GM21447 (cell line): ENCODE measurements around the gene DYNC1H1.

ENCODE experiments used
- ATAC-seq: cut with Tn5 transposase; IDR thresholded peaks from one replicate; pipeline ENCODE4 v1.9.1; 2021; ENCODE audit not compliant: unreplicated experiment

DYNC1H1 gene

GRCh38 chr14:101964297-101965180, at the start of gene DYNC1H1:
TSS of gene DYNC1H1 (plus strand) at chr14:101964573. CDS start at chr14:101964692, 119 bp downstream.
- ATAC-seq = peak; percentile 65

GRCh38 chr14:101915871-101916815, 48.2 kb upstream of the DYNC1H1 start:
- ATAC-seq = no peak

DNA sequence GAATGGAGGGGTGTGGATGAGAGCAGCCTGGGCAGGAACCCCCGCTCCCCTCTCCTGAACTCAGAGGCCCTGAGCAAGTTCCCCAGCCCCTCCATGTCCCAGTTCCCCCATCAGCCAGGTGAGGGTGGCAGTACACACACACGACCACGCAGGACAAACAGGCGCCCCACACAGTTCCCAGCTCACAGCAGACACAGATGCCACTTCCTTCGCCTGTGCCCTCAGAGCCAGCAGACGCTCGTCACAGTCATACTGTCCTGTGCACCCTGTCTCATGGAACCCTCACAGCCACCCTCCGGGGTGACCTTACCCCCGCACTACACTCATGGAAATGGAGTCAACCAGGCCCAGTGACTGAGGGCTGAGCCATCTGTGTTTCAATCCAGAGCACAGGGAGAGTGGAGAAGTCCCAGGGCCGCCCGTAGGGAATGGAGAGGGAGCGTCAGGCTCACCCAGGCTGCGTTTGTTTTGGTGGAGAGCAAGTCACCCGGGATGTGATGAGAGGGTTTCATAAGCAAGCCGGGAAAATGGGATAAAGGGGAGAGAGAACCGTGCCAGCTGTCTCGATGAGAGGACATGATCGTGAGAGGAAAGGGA, 47.5 kb upstream of the DYNC1H1 start:
- no peak for ATAC-seq

DNA sequence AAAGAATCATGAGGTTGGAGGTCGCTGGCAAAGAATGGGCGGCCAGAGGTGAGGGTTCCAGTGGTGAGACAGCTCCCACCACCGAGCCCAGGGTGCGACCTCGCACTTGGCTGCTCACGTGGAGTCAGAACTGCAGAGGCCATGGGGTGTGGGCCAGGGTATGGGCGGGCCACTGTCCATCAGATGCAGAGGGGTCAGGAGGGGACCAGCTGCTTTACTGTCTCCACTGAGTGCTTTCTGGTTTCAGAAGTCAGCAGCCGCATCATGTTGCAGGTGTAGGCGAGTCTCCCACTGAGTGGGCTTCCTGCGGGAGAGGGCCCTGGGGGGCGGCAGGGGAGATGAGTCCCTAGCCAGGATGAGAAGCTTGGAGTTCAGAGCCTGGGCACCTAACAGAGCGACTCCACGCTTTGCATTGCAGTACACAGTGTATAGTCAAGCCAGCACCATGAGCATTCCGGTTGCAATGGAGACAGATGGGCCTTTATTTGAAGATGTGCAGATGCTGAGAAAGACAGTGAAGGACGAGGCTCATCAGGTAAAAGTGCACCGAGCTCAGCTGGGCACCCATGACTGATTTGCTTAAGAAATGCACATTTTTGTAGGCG, 46.9 kb upstream of the DYNC1H1 start:
- no peak for ATAC-seq

DNA sequence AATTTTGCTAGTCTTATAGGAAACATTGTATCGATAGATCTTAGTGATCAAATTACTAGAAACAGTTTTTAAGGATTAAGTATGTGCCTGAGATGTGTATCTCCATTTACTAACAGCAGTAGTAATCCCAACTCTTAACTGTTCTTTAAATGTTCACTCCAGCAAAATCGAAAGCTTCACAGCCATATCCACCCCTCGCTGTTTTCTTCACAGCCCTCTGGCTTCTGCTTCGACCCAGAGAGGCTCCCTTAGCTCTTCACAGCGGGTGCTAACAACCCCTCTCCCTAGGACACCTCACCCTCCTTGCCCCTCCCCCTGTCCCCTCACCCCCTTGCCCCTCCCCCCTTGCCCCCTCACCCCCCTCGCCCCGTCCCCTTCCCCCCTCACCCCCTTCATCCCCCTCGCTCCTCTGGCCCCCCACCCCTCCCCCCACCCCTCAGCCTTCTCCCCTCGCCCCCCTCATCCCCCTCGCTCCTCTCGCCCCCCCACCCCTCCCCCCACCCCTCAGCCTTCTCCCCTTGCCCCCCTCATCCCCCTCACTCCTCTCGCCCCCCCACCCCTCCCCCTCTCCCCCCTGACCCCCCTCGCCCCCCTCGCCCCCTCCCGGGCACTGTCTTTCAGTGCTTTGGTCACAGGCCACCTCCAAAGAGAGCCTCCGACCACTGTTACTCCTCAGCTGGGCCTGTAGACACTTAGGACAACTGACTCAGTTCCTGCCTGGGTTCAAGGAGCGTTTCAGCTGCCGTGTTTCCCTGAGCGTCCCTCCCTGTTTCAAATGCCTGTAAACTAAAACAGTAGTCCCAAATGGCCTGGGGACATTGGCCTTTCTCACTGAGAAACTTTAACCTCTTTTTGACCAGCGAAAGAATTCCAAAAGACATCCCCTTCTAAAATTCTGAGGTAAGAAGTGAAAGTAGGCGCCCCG, 46.0 kb upstream of the DYNC1H1 start:
- no peak for ATAC-seq

GRCh38 chr14:101920271-101920670, 44.1 kb upstream of the DYNC1H1 start:
- ATAC-seq = no peak

- no peak for ATAC-seq
Observed at GRCh38 chr14:101922866-101923265, 41.5 kb upstream of the DYNC1H1 start.

DNA sequence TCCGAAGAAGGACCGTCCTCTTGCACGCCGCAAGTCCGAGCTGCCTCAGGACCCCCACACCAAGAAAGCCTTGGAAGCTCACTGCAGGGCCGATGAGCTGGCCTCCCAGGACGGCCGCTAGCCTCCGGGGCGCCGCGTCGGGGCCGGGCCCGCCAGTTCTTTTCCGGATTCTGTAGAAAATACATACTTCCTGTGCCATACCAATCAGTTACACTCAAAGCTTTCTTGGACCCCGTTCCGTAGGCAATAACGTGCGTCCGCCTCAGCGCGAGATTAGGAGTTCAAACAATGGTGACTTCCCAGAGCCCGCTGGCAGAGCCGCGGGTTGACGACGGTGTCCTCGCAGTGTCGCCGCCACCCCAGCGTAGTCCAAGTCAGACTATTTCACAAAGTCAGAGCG, 39.2 kb upstream of the DYNC1H1 start:
- ATAC-seq = no peak

- no peak for ATAC-seq
Observed at GRCh38 chr14:101926085-101926484, 38.3 kb upstream of the DYNC1H1 start.

DNA sequence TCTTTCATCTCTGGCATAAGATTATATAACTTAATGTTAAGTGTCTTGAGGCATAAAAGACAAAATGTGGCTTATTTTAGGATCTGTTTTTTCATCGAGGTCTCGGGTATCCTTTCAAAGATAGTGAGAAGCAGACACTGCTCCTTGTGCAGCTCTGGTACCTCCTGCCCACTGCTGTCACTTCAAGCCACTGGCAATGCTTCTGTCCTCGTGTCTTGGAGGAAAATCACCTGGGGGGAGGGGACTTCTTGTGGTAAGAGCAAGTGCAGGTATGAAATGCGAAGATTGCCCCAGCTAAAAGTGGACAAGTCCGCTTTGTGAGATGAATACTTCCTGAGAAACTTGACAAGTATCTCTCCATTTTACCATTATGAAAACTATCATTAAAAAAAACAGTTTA, 37.8 kb upstream of the DYNC1H1 start:
- no peak for ATAC-seq

DNA sequence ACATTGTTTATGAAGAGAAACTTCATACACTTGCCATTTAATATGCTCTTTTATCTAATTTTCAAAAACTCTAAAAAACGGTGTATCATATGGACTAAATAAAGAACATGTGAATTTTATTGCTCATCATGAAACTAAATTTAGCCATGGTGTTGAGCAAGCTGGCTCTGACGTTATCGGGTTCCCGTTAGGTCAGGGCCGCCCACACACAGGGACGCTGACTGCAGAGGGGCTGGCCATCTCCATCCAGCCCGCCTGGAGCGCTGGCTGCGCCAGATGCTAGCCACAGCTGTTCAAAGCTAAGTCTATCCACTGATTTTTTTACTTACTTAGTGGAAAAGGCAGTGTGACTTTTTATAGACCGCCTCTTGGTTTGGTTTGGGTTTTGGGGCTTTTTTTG, 36.5 kb upstream of the DYNC1H1 start:
- no peak for ATAC-seq

DNA sequence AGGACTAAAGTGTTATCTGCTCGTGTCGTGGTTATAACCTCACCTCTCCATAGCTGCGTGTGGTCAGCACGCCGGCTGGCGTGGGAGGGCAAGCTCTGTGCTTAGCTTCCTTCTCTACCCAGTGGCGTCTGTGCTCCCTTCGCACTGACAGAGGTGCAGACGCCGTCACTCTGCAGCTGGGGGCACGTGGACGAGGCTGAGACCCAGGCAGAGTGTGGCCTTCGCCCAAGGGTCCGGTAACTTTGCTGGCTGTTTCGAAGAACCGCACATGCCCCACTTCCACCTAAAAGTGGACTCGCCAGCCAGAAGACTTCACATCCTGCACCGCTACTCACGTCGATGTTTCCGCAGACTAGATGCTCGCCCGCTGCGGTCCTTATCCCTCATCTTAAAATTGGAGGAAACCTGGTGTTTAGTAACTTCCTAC, 35.9 kb upstream of the DYNC1H1 start:
- no peak for ATAC-seq

GRCh38 chr14:101929096-101929495, 35.3 kb upstream of the DYNC1H1 start:
- ATAC-seq = no peak

DNA sequence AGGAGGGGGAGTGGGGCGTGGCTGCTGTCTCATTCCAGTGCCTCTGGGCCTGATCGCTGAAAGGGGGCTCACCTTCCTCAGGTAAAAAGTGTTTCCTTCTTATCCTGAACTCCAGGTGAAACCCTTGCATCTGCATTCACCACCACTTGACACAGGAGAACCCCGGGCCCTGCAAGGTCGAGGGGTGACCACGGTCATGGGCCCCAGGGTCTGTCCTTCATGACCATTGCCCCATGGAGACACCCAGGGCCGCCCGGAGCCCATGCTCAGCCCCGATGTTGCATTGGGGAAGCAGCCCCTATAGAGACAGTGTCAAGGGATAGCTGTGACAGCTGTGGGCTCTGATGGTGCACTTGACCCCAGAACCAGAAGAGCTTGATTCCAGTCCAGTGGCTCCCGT, 34.4 kb upstream of the DYNC1H1 start:
- no peak for ATAC-seq

DNA sequence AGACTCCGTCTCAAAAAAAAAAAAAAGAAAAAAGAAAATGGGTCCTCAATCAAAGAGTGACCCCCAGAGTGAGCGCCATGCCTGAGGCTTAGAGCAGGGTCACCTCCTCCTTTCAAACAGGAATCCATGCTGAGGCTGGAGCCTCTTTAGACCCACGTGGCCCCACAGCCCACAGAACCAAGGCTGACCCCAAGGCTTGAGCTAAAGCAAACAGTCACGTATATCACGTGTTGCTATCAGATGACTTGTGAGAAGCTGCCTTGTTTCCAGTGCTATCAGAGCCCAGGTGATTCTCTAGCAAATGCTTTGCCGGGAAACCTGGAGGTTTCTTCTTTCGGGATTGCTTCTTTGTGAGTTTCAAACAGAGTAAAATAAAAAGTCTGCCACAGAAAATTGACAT, 31.7 kb upstream of the DYNC1H1 start:
- ATAC-seq = no peak

- no peak for ATAC-seq
Observed at GRCh38 chr14:101933209-101933608, 31.2 kb upstream of the DYNC1H1 start.

- ATAC-seq = no peak
Observed at GRCh38 chr14:101934601-101935150, 29.7 kb upstream of the DYNC1H1 start.

DNA sequence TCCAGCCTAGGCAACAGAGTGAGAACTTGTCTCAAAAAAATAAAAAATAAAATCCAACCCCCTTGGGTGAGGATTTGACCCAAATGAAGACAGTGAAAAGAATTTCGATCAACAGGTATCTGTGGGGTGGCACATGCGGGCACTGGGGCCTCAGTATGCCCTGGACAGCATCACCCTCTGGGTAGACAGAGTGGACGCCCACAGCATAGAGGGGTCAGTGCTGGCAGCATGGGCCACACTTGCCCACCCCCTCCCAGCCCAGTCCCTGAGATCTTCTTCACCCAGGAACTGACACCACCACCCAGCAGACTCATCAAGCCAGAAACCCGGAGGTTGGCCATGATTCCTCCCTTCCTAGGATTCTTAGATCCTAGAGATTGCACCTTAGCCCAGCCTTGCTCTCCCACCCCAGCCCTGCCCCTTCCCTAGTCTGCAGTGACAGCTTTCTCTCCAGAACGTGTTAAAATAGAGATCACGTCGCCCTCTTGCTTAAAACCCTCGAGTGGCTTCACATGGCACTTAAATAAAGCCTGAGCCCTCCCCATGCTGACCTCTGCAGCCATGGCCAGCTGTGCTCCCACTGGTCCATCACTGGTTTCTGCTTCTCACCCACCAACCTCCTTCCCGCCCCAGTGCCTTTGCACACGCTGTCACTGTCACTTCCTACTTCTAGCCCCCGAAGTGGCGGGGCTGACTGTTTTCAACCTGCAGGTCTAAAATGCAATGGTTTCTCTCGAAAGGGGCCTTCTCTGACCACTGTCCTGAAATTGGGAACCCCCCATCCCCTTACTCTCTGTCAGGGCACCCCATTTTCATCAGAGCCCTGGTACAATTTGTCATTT, 26.2 kb upstream of the DYNC1H1 start:
- ATAC-seq = no peak
